Mucosa of rectum (tissue), 2 donors: ENCODE data around the gene RPH3AL.

Experiments used
- H3K27ac ChIP-seq, 2 donors: one replicate each; pipeline ENCODE4 v1.7.0; 2013; ENCODE audit warnings: inconsistent platforms in 2 of 2, low read depth in 2 of 2, low read length in 2 of 2
- H3K27me3 ChIP-seq, 2 donors: one replicate each; pipeline ENCODE4 v1.7.0; 2013; ENCODE audit warnings: low read length in 2 of 2; ENCODE audit not compliant: control insufficient read depth in 2 of 2, insufficient read depth in 2 of 2
- H3K36me3 ChIP-seq, 2 donors: one replicate each; pipeline ENCODE4 v1.7.0; 2013; ENCODE audit warnings: low read length in 2 of 2; ENCODE audit not compliant: control insufficient read depth in 2 of 2, insufficient read depth in 2 of 2
- H3K4me1 ChIP-seq, 2 donors: one replicate each; pipeline ENCODE4 v1.7.0; 2013; ENCODE audit warnings: low read length in 2 of 2, mild to moderate bottlenecking in 1 of 2; ENCODE audit not compliant: control insufficient read depth in 2 of 2, insufficient read depth in 2 of 2
- H3K4me3 ChIP-seq, 2 donors: one replicate each; pipeline ENCODE4 v1.7.0; 2013; ENCODE audit warnings: low read length in 2 of 2
- H3K9ac ChIP-seq, 2 donors: one replicate each; pipeline ENCODE4 v1.7.0; 2013; ENCODE audit warnings: low read length in 2 of 2, low read depth in 1 of 2, mild to moderate bottlenecking in 1 of 2
- H3K9me3 ChIP-seq, 2 donors: one replicate each; pipeline ENCODE4 v1.7.0; 2013; ENCODE audit warnings: low read length in 2 of 2; ENCODE audit not compliant: control insufficient read depth in 2 of 2
- donor health status: healthy.
- donor health status: Normal muscosa, but diverticular disease.

RPH3AL gene

DNA sequence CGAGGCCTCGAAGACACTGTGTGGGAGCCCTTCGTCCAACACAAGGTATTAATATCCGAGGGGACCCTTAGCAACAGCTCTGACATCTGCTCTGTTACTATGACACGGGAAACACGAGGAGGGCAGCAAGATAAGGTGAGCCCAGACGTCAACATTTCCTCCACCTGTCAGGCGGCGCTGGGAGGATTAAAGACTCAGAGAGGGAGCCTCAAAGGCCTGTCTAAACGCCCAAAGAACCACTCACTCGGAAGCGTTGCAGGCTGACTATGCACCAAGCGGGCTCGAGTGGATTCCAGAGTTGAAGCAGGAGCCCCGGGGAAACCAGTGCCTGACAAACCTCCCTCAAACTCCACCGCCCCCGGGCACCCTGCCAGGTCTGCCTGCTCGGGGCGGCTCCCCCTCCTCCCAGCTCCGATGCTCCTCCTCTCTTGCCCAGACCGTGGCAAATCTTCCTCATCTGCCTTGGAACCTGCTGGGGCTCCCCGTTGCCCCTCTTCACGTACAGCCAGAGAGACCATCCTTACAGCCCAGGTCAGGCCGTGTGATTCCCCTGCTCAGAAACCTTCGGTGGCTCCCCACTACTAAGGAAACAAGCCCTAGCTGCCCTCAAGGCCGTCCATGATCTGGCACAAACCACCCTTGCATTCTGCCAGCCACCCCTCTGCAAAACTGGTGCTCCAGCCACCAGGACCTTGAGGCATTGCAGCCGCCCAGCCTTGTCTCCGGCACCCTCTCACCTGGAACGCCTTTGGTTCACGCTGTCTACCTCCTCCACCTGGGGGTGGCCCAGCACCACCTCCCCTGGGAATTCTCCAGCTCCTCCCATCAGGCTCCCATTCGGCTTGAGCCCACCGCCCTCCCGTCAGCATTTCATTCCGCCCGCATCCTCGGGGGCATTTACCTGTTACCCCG, 16.2 kb downstream of the RPH3AL start:
- no peaks in the 10 kb centered on the region for H3K27me3 ChIP-seq
- H3K36me3 ChIP-seq, result no peaks in the 10 kb centered on the region
- peaks cover 14 to 22% of the 10 kb centered on the region in 2 donors for H3K4me1 ChIP-seq
- H3K27ac ChIP-seq, result peak overlapping the region in 1 of 2 donors; percentile 54
- H3K4me3 ChIP-seq, result no peak overlapping the region
- peak overlapping the region in 1 of 2 donors; percentile 20 for H3K9ac ChIP-seq
- no peaks in the 10 kb centered on the region for H3K9me3 ChIP-seq

DNA sequence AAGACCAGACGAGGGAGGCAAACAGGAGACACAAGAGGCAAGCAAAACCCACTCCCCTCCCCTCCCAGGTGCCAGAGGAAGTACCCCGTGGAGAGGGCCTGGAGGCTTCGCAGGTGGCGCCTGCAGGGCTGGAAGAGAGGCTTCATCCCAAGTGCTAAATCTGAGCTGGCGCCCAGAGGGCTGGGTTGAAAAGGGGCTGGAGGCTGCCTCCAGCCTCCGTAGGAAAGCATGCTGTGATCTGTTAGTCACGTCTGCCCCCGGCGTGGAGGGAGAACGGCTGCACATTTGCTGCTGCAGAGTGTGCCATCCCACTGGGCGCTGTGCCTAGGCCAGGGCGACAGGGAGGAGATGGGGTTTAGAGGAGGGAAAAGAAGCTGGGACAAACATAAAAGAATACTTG, 16.9 kb downstream of the RPH3AL start:
- no peak overlapping the region for H3K9ac ChIP-seq
- H3K27ac ChIP-seq, result peak overlapping the region in 1 of 2 donors; percentile 54
- H3K27me3 ChIP-seq, result no peaks in the 10 kb centered on the region
- peaks cover 14 to 22% of the 10 kb centered on the region in 2 donors for H3K4me1 ChIP-seq
- no peaks in the 10 kb centered on the region for H3K36me3 ChIP-seq
- no peak overlapping the region for H3K4me3 ChIP-seq
- no peaks in the 10 kb centered on the region for H3K9me3 ChIP-seq

DNA sequence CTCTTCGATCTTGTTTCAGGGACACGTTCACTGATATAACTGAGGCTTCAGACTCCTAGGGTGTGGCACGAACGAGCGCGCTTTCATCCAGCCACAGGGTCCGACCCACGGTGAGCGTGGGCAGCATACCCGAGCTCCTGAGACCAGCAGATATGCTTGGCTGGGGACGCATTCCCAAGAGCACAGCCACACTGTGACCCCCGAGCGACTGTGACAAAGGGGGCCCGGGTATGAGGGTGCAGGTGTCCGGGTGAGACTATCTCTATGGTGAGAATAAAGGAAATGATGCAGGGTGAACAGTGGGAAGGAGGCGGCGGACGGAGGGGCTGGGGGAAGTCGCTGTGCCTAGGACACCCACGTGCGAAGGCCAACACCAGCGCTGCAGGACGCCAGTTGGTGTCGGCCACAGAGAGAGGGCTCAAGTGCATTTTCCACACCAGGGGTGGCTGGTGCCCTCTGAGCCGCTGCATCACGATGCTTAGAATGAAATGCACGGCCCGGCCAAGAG, 17.6 kb downstream of the RPH3AL start:
- H3K36me3 ChIP-seq, result no peaks in the 10 kb centered on the region
- H3K27me3 ChIP-seq, result no peaks in the 10 kb centered on the region
- H3K27ac ChIP-seq, result peak overlapping the region; percentile 21 to 49
- H3K9ac ChIP-seq, result no peak overlapping the region
- peaks cover 14 to 21% of the 10 kb centered on the region in 2 donors for H3K4me1 ChIP-seq
- no peak overlapping the region for H3K4me3 ChIP-seq
- H3K9me3 ChIP-seq, result no peaks in the 10 kb centered on the region

DNA sequence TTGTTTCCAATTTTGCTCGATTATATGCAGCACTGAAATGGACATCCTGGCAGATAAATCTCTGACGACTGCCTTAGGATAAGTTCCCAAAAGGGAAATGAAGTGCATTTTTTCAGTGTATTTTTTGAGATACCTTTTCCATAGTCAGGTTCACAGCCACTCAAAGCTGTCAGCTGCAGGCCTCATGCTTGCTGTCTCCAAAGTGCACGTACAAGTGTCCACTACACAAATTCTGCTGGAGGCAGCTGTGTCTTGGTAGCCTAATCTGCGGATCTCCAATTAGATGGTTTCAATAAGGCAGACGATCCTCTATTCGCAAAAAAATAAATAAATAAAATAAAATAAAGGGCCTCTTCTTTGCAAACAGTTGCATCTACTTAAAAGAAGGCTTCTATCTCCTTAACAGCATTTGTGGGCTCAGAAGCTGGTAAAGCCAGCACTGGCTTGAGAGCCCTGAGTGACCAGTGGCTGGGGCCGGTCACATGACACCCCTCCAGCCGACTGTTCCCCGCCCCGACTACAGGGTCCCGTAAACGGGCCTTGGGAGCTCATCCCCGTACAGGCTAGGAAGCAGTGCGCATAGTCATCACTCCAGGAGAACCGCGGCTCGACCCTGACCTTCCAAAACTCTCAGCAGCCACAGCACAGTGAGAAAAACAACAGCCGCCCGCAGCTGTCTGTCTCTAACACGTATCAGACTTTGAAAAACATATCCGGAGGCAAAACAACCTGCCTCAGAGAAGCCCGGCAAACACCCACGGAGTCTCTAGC, 18.8 kb downstream of the RPH3AL start:
- Histone ChIP-seq H3K36me3 (no peaks in the 10 kb centered on the region), H3K9me3 (no peaks in the 10 kb centered on the region), H3K4me3 (peak overlapping the region; percentile 5 to 13), H3K27me3 (no peaks in the 10 kb centered on the region), H3K9ac (no peak overlapping the region), H3K4me1 (peaks cover 5 to 11% of the 10 kb centered on the region in 2 donors), H3K27ac (peak overlapping the region; percentile 2 to 49)

DNA sequence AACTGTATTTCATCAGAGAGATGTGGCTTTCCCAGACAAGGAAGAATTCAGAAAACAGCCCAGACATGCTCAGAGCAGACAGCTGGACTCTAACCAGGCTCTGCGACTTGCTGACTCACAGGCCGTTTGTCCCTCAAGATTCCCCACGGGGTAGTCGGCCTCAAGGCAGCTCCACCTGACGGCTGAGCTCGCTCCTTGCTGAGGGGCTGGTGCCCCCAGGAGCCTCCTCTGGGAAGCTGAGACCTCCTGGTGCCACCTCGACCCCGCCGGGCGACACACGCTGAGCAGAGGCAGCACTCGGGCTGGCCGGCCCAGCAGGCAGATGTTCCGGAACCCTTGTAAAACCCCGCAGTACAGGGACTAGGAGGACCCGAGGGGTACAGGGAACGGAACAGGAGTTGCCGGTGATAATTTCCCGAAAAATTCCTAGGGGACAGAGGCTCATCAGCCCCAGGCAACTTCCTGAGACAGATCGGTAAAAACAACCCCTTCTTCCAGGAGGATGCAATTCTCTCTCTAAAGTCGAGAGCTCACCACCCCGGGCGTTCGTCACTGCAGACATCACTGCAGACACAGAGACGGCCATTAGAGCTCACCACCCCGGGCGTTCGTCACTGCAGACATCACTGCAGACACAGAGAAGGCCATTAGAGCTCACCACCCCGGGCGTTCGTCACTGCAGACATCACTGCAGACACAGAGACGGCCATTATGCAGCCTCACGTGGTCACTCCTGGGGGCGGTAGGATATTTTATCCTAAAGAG, 19.9 kb downstream of the RPH3AL start:
- H3K9ac ChIP-seq, result no peak overlapping the region
- peaks cover 5 to 9% of the 10 kb centered on the region in 2 donors for H3K4me1 ChIP-seq
- no peaks in the 10 kb centered on the region for H3K36me3 ChIP-seq
- no peak overlapping the region for H3K4me3 ChIP-seq
- peak overlapping the region; percentile 49 to 56 for H3K27ac ChIP-seq
- no peaks in the 10 kb centered on the region for H3K9me3 ChIP-seq
- H3K27me3 ChIP-seq, result no peaks in the 10 kb centered on the region

DNA sequence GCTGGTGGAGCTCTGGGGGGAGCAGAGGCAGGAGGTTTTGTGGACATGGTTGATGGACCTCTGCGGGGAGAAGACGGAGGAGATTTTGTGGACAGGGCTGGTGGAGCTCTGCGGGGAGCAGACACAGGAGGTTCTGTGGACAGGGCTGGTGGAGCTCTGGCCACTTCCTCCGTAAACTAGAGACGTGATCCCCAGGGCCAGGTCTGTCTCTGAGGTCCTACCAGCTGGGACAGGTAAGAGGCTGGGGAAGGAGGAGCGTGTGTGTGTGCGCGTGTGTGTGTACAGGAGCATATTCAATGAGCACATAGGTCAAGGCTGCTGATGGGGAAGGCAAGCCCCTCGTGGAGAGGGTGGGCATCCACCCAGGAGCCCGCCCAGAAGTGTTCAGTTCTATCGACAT, 20.6 kb downstream of the RPH3AL start:
- Histone ChIP-seq H3K4me1 (peaks cover 5 to 9% of the 10 kb centered on the region in 2 donors), H3K4me3 (peak overlapping the region; percentile 24 to 33), H3K27me3 (no peaks in the 10 kb centered on the region), H3K9me3 (no peaks in the 10 kb centered on the region), H3K9ac (peak overlapping the region in 1 of 2 donors; percentile 41), H3K36me3 (peaks cover 1 to 5% of the 10 kb centered on the region in 2 donors), H3K27ac (peak overlapping the region; percentile 49 to 56)

DNA sequence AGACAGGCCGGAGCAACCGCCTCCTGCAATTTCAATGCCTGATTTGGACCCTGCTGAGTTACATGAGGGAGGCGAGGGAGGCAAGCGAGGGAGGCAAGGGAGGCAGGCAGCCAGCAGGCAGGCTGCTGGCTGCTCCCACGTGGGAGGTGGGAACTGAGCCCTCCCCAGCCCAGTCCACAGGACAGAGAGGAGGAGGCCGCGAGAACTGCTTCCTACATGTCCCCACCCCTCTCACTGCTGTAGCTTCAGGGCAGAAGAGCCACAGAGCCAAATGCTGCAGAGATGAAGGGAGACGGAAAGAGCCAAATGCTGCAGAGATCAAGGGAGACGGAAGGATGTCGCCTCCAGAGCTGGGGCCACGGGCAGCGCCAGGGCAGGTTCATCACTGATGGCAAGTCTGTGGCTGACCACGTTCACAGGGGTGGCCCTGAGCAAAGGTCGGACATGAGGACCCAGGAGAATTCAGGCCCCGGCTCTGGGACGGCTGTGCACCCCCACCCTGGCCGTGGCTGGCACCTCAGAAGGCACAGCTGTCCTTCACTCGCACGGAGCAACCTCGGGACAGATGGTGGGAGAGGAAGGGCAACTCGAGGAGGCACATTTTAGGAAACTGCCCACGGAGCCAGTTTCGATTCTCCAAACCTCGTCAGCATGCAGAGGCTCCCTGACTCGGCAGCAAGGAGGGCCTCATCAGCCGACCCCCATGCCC, 21.5 kb downstream of the RPH3AL start:
- H3K36me3 ChIP-seq, result peaks cover 4 to 7% of the 10 kb centered on the region in 2 donors
- H3K27me3 ChIP-seq, result no peaks in the 10 kb centered on the region
- H3K27ac ChIP-seq, result peak overlapping the region; percentile 32 to 56
- H3K9ac ChIP-seq, result no peak overlapping the region
- H3K9me3 ChIP-seq, result no peaks in the 10 kb centered on the region
- H3K4me3 ChIP-seq, result peak overlapping the region; percentile 13 to 33
- H3K4me1 ChIP-seq, result peaks cover 0 to 4% of the 10 kb centered on the region in 2 donors

DNA sequence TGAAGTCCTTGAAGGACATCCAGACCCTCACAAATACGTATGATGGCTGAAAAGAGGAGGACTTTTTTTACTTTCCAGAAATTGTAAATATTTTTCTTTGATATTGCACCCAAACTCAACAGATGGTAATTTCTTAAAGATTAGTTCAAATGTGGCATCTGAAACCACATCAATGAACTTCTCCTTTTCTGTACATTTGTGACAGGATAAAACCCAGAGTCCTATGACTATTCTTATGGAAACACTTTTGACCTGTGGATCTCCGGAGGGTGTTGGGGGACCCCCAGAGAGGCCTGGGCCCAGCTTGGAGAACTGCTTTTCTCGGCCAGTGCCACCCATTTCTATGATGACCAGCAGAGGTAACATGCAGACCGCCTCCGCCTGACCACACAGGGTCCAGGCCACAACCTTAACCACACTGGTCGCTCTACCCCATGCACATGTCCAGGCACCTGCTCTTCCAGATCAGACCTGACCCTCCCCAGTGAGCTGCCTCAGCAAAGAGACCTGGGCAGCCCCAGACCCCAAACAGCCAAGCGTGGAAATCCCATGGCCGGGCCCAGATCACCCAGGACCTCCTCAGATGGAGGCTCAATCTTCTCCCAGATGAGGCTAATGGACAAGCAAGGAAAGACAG, 22.7 kb downstream of the RPH3AL start:
- H3K27me3 ChIP-seq, result no peaks in the 10 kb centered on the region
- peaks cover 4 to 7% of the 10 kb centered on the region in 2 donors for H3K36me3 ChIP-seq
- H3K9me3 ChIP-seq, result no peaks in the 10 kb centered on the region
- H3K27ac ChIP-seq, result peak overlapping the region in 1 of 2 donors; percentile 13
- H3K4me3 ChIP-seq, result no peak overlapping the region
- no peak overlapping the region for H3K9ac ChIP-seq
- H3K4me1 ChIP-seq, result no peaks in the 10 kb centered on the region

DNA sequence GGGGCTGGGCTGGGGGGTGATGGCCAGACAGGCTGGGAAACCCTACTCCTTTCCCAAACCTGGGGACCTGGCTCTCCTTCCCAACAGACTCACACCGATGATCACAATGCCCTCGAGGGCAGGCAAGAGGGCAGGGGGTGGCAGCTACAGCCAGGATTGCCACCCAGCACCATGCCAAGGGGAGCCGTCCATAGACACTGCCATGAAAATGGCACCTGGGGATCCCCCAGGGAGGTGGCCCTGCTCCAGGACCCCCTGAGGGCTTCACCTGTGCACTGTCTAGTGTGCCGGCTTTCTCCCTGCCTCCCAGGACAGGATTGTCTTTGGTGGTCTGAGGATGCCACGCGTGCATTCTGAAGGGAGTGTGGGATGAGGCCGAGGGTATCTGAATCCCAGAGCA, 24.6 kb downstream of the RPH3AL start:
- no peaks in the 10 kb centered on the region for H3K27me3 ChIP-seq
- peaks cover 4 to 7% of the 10 kb centered on the region in 2 donors for H3K36me3 ChIP-seq
- H3K27ac ChIP-seq, result no peak overlapping the region
- no peak overlapping the region for H3K4me3 ChIP-seq
- H3K9me3 ChIP-seq, result no peaks in the 10 kb centered on the region
- H3K9ac ChIP-seq, result no peak overlapping the region
- no peaks in the 10 kb centered on the region for H3K4me1 ChIP-seq
